Keratinocyte (primary cell): Measurements from ENCODE around the gene ZNF559. TPM values are rescaled to one million over a fixed set of nuclear protein-coding genes. Genes with fewer than 3 reads are reported as not detected.

Experiments used
- DNase-seq: peaks from one replicate; pipeline ENCODE4 v3.0.0-alpha.2; 2011; ENCODE audit warnings: low read depth, missing footprints, low spot score
- FAIRE-seq: peaks from 2 replicates; lab custom pipeline; 2011; peaks lifted over from hg19 to GRCh38; lab: Jason Lieb, UNC
- H2AFZ ChIP-seq: 2 replicates; pipeline ENCODE4 v1.6.0; 2012; ENCODE audit warnings: low read length, control low read depth, inconsistent platforms; ENCODE audit not compliant: control insufficient read depth
- H3K27ac ChIP-seq: 2 replicates; pipeline ENCODE4 v1.5.1; 2011; ENCODE audit warnings: low read length; ENCODE audit not compliant: control insufficient read depth, insufficient read depth
- H3K27me3 ChIP-seq: 3 replicates; pipeline ENCODE4 v1.6.0; 2011; ENCODE audit warnings: low read length; ENCODE audit not compliant: control insufficient read depth, insufficient read depth; ENCODE audit errors: extremely low read depth
- H3K36me3 ChIP-seq, 2 experiments: 2 replicates in 1 of 2; 3 replicates in 1 of 2; pipeline ENCODE4 v1.5.1; 2011; ENCODE audit warnings: low read length in 2 of 2, mild to moderate bottlenecking in 1 of 2; ENCODE audit not compliant: control insufficient read depth in 2 of 2, insufficient read depth in 2 of 2; ENCODE audit errors: extremely low read depth in 1 of 2
- H3K4me1 ChIP-seq: 3 replicates; pipeline ENCODE4 v1.5.1; 2011; ENCODE audit warnings: low read length; ENCODE audit not compliant: control insufficient read depth, insufficient read depth; ENCODE audit errors: extremely low read depth
- H3K4me2 ChIP-seq: 3 replicates; pipeline ENCODE4 v1.6.0; 2011; ENCODE audit warnings: low read depth, low read length; ENCODE audit not compliant: control insufficient read depth, insufficient read depth; ENCODE audit errors: extremely low read depth
- H3K4me3 ChIP-seq, 3 experiments: fragments of 200-600 bp in 1 of 3; sonication (generic) in 1 of 3; 2 replicates in 2 of 3; 3 replicates in 1 of 3; pipeline ENCODE4 v1.5.1; 2011 to 2016; ENCODE audit warnings: low read length in 3 of 3, mild to moderate bottlenecking in 3 of 3, control low read depth in 2 of 3, inconsistent platforms in 1 of 3, low read depth in 1 of 3, mixed read lengths in 1 of 3, mixed run types in 1 of 3, moderate library complexity in 1 of 3; ENCODE audit not compliant: control insufficient read depth in 2 of 3, insufficient read depth in 2 of 3; ENCODE audit errors: extremely low read depth in 1 of 3
- H3K79me2 ChIP-seq: 2 replicates; pipeline ENCODE4 v1.6.0; 2012; ENCODE audit warnings: low read length; ENCODE audit not compliant: control insufficient read depth, insufficient read depth
- H3K9ac ChIP-seq: 3 replicates; pipeline ENCODE4 v1.6.0; 2011; ENCODE audit warnings: low read length; ENCODE audit not compliant: control insufficient read depth, insufficient read depth; ENCODE audit errors: extremely low read depth
- H3K9me1 ChIP-seq: 3 replicates; pipeline ENCODE4 v1.6.0; 2011; ENCODE audit warnings: low read length; ENCODE audit not compliant: control insufficient read depth, insufficient read depth; ENCODE audit errors: extremely low read depth
- H3K9me3 ChIP-seq: 2 replicates; pipeline ENCODE4 v1.5.1; 2012; ENCODE audit warnings: low read depth, low read length; ENCODE audit not compliant: control insufficient read depth
- H4K20me1 ChIP-seq: 3 replicates; pipeline ENCODE4 v1.6.0; 2011; ENCODE audit warnings: low read length; ENCODE audit not compliant: control insufficient read depth, insufficient read depth; ENCODE audit errors: extremely low read depth
- CTCF ChIP-seq, 3 experiments: IDR thresholded peaks in 1 of 3; conservative IDR thresholded peaks in 1 of 3; optimal IDR thresholded peaks in 1 of 3; 2 replicates in 2 of 3; 3 replicates in 1 of 3; pipeline versions ENCODE3 to v1.5.1; 2011; ENCODE audit warnings: low read length in 3 of 3, mild to moderate bottlenecking in 3 of 3, moderate library complexity in 2 of 3, control low read depth in 1 of 3, inconsistent platforms in 1 of 3; ENCODE audit not compliant: insufficient read depth in 2 of 3; ENCODE audit errors: extremely low read depth in 1 of 3
- EZH2 ChIP-seq: IDR thresholded peaks from one replicate; pipeline ENCODE4 v1.6.1; 2012; ENCODE audit warnings: inconsistent platforms, mild to moderate bottlenecking, low read length, moderate library complexity
- dilution Hi-C: fragments of 300-500 bp; cut with MboI; formaldehyde crosslinking; loops from one replicate; pipeline ENCODE4 v1.7.0; 2020; ENCODE audit warnings: low sequenced_read_pairs; ENCODE audit not compliant: extremely low pct_ligation_motif_present
- polyA plus RNA-seq, 5 experiments: library from polyadenylated mRNA; depleted of rRNA in 3 of 5; stranded (reverse) in 3 of 5; stranded (forward) in 1 of 5; unstranded in 1 of 5; fragments of >200 nt; gene quantifications; 1 replicate in 1 of 5; 2 replicates in 3 of 5; 3 replicates in 1 of 5; pipeline versions ENCODE4 v1.2.1 to v1.2.3, GENCODE V29; 2011 to 2012; ENCODE audit warnings: missing spikeins in 2 of 5, low read depth in 1 of 5, low replicate concordance in 1 of 5

The ZNF559 gene
- polyA plus RNA-seq, 1 donor (not counting 4 experiments of a cell fraction or from before 2014, with no cell fraction given) = 12.8 TPM

- H3K4me3 ChIP-seq = no peak overlapping the region
- no peak overlapping the region for H3K27ac ChIP-seq
- H3K9me1 ChIP-seq = no peaks in the 10 kb centered on the region
- no peak overlapping the region for H3K9ac ChIP-seq
- H3K27me3 ChIP-seq = no peaks in the 10 kb centered on the region
- TF ChIP-seq EZH2 (no peak), CTCF (optimal IDR thresholded peaks at IDR 0.05 in 1 of 3, IDR thresholded peaks at IDR 0.05 in 1 of 3, conservative IDR thresholded peaks at IDR 0.05 in 1 of 3; ENCODE audit: extremely low read depth in 1 of 3, insufficient read depth in 2 of 3, low read length in 3 of 3) (no peak)
- FAIRE-seq (no peak), DNase-seq (no peak)
- H3K79me2 ChIP-seq = no peaks in the 10 kb centered on the region
- no peaks in the 10 kb centered on the region for H3K4me1 ChIP-seq
- H3K9me3 ChIP-seq = peaks cover 5% of the 10 kb centered on the region
- dilution Hi-C loops = no loop called here
- H4K20me1 ChIP-seq = no peaks in the 10 kb centered on the region
- H2AFZ ChIP-seq = no peak overlapping the region
- no peak overlapping the region for H3K4me2 ChIP-seq
- no peaks in the 10 kb centered on the region for H3K36me3 ChIP-seq
These were observed 30.7 kb downstream of the ZNF559 start for GRCh38 chr19:9354651-9355050.

GRCh38 chr19:9362905-9363304, 38.9 kb downstream of the ZNF559 start, which contains the start of gene ZNF177:
ZNF177 (plus strand) TSS chr19:9363013; CDS start chr19:9378312, 15,299 bp downstream.
- H3K9ac ChIP-seq = no peak within 1 kb of the TSS
- no peaks in the 10 kb centered on the region for H3K79me2 ChIP-seq
- H3K4me3 ChIP-seq = peak within 1 kb of the TSS in 2 of 3 experiments; percentile 7 to 22
- H3K36me3 ChIP-seq = no peaks in the 10 kb centered on the region
- H3K9me1 ChIP-seq = no peaks in the 10 kb centered on the region
- H4K20me1 ChIP-seq = no peaks in the 10 kb centered on the region
- DNase-seq (no peak), FAIRE-seq (no peak)
- no peak within 1 kb of the TSS for H3K27ac ChIP-seq
- TF ChIP-seq CTCF (optimal IDR thresholded peaks at IDR 0.05 in 1 of 3, IDR thresholded peaks at IDR 0.05 in 1 of 3, conservative IDR thresholded peaks at IDR 0.05 in 1 of 3; ENCODE audit: extremely low read depth in 1 of 3, insufficient read depth in 2 of 3, low read length in 3 of 3) (no peak), EZH2 (no peak)
- H2AFZ ChIP-seq = no peak within 1 kb of the TSS
- no peaks in the 10 kb centered on the region for H3K4me1 ChIP-seq
- H3K9me3 ChIP-seq = peaks cover 5% of the 10 kb centered on the region
- H3K27me3 ChIP-seq = no peaks in the 10 kb centered on the region
- H3K4me2 ChIP-seq = no peak within 1 kb of the TSS
- dilution Hi-C loops = no loop called here
